K562 (cell line): ENCODE data around the gene KLK1.
"Not testable (repeated sequence)": the region's sequence is repeated elsewhere in the genome, so short reads cannot be mapped to it uniquely, and the experiment has no call there.

Experiments used
- CAMTA2 ChIP-seq: fragments of 250-450 bp; sonication (Bioruptor Pico); conservative IDR thresholded peaks from 2 replicates; pipeline ENCODE4 v1.5.1; 2022
- MXI1 ChIP-seq: IDR thresholded peaks from 2 replicates; pipeline ENCODE4 v1.6.1; 2011; ENCODE audit warnings: low read depth, mild to moderate bottlenecking, improper control_type of control experiment, low read length
- NFIX ChIP-seq: fragments of 250-450 bp; sonication (Bioruptor Pico); IDR thresholded peaks from 2 replicates; pipeline ENCODE4 v1.4.0; 2020; ENCODE audit warnings: low read depth, mild to moderate bottlenecking, moderate library complexity
- ZNF384 ChIP-seq: IDR thresholded peaks from 2 replicates; pipeline ENCODE4 v1.6.1; 2012; ENCODE audit warnings: low read depth, low read length, improper control_type of control experiment
- TF ChIP-seq, protein P1 (sequence below), 3 experiments: IDR thresholded peaks in 2 of 3; conservative IDR thresholded peaks in 1 of 3; 2 replicates each; pipeline ENCODE4 v1.5.1; 2011 to 2012; ENCODE audit warnings: low read length in 3 of 3, mild to moderate bottlenecking in 3 of 3, control low read depth in 2 of 3, improper control_type of control experiment in 1 of 3, inconsistent platforms in 1 of 3, low read depth in 1 of 3, mixed read lengths in 1 of 3, moderate library complexity in 1 of 3; ENCODE audit not compliant: insufficient read depth in 2 of 3
- TF ChIP-seq, protein P2 (sequence below): sonication (generic); formaldehyde crosslinking; IDR thresholded peaks from 2 replicates; pipeline ENCODE4 v1.8.0; 2022; ENCODE audit warnings: missing genetic modification reagents, mild to moderate bottlenecking, borderline replicate concordance

DNA sequence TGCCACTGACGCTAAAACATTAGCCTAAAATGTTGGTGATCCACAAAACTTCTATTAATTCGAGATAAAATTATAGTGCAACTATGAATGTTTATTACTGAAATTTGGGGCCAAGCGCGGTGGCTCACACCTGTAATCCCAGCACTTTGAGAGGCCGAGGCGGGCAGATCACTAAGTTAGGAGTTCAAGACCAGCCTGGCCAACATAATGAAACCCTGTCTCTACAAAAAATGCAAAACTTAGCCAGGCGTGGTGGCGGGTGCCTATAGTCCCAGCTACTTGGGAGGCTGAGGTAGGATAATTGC, 39.8 kb downstream of the KLK1 start:
- not testable (repeated sequence) for TF ChIP-seq MXI1; CAMTA2; ZNF384; NFIX (CRISPR knock-in tag)
- TF ChIP-seq, protein P1, sequence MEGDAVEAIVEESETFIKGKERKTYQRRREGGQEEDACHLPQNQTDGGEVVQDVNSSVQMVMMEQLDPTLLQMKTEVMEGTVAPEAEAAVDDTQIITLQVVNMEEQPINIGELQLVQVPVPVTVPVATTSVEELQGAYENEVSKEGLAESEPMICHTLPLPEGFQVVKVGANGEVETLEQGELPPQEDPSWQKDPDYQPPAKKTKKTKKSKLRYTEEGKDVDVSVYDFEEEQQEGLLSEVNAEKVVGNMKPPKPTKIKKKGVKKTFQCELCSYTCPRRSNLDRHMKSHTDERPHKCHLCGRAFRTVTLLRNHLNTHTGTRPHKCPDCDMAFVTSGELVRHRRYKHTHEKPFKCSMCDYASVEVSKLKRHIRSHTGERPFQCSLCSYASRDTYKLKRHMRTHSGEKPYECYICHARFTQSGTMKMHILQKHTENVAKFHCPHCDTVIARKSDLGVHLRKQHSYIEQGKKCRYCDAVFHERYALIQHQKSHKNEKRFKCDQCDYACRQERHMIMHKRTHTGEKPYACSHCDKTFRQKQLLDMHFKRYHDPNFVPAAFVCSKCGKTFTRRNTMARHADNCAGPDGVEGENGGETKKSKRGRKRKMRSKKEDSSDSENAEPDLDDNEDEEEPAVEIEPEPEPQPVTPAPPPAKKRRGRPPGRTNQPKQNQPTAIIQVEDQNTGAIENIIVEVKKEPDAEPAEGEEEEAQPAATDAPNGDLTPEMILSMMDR (IDR thresholded peaks at IDR 0.05 in 2 of 3, conservative IDR thresholded peaks at IDR 0.05 in 1 of 3; ENCODE audit: insufficient read depth in 2 of 3, low read depth in 1 of 3, low read length in 3 of 3), result not testable (repeated sequence)
- TF ChIP-seq, protein P2, sequence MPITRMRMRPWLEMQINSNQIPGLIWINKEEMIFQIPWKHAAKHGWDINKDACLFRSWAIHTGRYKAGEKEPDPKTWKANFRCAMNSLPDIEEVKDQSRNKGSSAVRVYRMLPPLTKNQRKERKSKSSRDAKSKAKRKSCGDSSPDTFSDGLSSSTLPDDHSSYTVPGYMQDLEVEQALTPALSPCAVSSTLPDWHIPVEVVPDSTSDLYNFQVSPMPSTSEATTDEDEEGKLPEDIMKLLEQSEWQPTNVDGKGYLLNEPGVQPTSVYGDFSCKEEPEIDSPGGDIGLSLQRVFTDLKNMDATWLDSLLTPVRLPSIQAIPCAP (CRISPR knock-in tag), result not testable (repeated sequence)
